Head of caudate nucleus (tissue), 42 donors: Measurements from ENCODE around the gene NPBWR2.
"Not testable (repeated sequence)": the region's sequence is repeated elsewhere in the genome, so short reads cannot be mapped to it uniquely, and the experiment has no call there.

ENCODE experiments used
- DNase-seq, 42 donors: peaks; one replicate each; pipeline versions ENCODE4 v3.0.0 to v3.0.0-alpha.2; 2020 to 2021; ENCODE audit warnings: mixed read lengths in 7 of 42
- intact Hi-C: fragments of 100-400 bp; cut with DNase I; formaldehyde crosslinking; loops from one replicate; pipeline ENCODE4 v1.15.0; 2022

The NPBWR2 gene

GRCh38 chr20:64096535-64096934 lies 10.8 kb downstream of the NPBWR2 start:
- DNase-seq: no peak
- intact Hi-C loops: no loop called here

- intact Hi-C loops: no loop called here
- no peak for DNase-seq
These were observed 11.4 kb downstream of the NPBWR2 start for GRCh38 chr20:64095927-64096326.

- intact Hi-C loops: no loop called here
- no peak for DNase-seq
These were observed 11.9 kb downstream of the NPBWR2 start for GRCh38 chr20:64095455-64095854.

- intact Hi-C loops: no loop called here
- DNase-seq: peak in 1 of 42 donors; percentile 0
These were observed 14.3 kb downstream of the NPBWR2 start for GRCh38 chr20:64093013-64093503.

GRCh38 chr20:64092258-64093012 lies 14.9 kb downstream of the NPBWR2 start:
- intact Hi-C loops: no loop called here
- DNase-seq: peak in 10 of 42 donors; percentile 35 to 66 (median 54)

- intact Hi-C loops: no loop called here
These were observed 15.6 kb downstream of the NPBWR2 start for GRCh38 chr20:64091770-64092169.

DNA sequence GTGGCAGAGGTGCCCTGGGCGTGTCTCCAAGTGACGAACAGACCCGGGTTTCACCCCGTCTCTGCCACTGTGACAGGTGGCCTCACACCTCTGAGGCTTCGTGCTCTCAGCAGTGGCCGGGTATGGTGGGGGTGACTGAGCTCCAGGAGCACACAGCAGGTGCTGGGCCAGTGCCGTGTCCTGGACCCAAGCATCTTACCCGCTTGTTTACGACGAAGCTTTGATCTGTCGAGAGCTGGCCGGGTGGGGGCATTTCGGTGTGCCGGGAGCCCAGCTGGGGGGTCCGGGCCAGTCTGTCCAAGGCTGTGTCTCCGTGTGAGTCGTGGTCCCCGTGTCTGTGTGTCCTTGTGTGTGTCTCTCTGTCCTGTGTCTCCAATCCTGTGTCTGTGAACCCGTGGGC lies 16.0 kb downstream of the NPBWR2 start:
- no peak for DNase-seq
- intact Hi-C loops: no loop called here

More at GRCh38 chr20:64091770-64092169, 15.6 kb downstream of the NPBWR2 start:
- peak in 26 of 42 donors; percentile 34 to 82 (median 63) for DNase-seq

- intact Hi-C loops: no loop called here
- DNase-seq: peak in 39 of 42 donors; percentile 51 to 90 (median 70)
These were observed 17.2 kb downstream of the NPBWR2 start for GRCh38 chr20:64090165-64090564.

DNA sequence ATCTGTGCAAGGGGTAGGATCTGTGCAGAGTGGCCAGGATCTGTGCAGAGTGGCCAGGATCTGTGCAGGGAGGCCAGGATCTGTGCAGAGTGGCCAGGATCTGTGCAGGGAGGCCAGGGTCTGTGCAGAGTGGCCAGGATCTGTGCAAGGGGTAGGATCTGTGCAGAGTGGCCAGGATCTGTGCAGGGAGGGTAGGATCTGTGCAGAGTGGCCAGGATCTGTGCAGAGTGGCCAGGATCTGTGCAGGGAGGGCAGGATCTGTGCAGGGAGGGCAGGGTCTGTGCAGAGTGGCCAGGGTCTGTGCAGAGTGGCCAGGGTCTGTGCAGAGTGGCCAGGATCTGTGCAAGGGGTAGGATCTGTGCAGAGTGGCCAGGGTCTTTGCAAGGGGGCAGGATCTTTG lies 18.8 kb downstream of the NPBWR2 start:
- DNase-seq, intact Hi-C loops: not testable (repeated sequence)

DNA sequence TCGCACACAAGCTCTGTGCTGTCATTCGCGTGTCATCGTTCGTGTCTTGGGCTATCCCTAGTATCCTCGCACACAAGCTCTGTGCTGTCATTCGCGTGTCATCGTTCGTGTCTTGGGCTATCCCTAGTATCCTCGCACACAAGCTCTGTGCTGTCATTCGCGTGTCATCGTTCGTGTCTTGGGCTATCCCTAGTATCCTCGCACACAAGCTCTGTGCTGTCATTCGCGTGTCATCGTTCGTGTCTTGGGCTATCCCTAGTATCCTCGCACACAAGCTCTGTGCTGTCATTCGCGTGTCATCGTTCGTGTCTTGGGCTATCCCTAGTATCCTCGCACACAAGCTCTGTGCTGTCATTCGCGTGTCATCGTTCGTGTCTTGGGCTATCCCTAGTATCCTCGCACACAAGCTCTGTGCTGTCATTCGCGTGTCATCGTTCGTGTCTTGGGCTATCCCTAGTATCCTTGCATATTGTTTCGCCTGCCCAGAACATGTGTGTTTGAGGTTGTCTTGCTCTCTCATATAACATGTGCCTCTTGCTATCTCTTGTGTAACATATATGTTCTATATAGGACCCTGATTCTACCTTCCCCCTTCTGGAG lies 20.0 kb downstream of the NPBWR2 start:
- intact Hi-C loops, DNase-seq: not testable (repeated sequence)

- intact Hi-C loops: no loop called here
- no peak for DNase-seq
These were observed 20.6 kb downstream of the NPBWR2 start for GRCh38 chr20:64086801-64087200.

DNA sequence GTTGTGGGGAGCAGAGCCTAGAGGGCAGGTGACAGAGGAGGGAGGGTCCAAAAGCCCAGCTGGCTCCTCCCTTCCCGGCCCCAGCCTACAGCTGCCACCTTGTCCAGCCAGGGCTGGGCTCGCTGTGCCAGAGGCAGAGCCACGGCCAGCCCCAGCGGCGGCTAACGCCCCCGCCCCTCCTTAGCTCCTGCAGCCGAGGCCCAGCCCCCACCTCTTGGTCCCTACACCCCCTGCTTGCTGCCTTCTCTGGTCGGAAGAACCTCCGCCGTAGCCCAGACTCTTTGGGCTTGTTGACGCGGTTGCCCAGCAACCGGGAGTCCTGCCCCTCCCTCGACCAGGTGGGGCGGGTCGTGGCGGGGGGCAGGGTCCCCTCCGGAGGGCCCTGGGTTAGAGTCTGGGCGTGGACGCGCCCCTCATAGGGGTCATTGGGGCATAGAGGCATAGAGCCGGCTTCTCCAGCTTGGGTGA lies 22.6 kb downstream of the NPBWR2 start:
- DNase-seq: no peak
- intact Hi-C loops: no loop called here

DNA sequence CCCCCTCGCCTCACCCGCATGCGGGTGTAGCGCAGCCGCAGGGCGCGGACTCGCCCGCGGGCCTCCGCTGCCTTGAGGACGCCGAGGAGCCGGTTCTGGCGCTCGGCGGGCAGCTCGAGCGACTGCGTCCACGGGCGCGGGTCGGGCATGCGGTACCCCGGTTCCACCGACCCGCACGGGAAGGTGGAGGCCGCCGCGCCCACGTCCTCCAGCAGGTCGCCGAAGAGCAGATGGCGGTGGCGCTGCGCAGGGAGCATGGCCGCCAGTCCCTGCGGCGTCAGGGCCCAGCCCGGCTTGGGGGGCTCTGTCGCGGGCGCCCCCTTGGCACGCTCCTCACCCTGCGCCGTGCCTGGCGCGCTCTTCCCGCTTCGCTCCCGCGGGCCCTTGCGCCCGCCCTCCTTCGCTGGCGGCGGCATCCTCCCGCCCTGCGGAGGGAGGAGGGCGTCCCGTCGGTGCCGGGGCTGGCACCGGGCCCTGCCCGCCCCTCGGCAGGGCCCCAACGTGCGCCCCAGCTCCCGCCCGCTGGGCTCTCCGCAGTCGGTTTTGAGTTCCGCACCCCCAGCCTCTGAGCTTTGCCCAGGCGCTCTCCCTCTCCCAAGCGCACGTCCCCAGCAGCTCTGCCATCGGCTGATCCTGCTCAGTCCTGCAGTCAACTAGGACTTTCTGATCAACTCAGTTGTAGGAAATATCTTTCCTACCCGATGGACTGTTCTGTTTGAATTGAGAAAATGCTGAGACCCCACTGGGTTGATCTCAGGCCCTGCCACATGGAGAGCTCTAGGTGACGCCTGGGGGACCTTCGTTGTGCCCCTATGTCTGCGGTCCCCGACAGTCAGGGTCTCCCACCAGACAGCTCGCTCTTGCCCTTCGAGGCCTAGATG lies 23.3 kb downstream of the NPBWR2 start, which contains the start of gene LKAAEAR1:
Gene LKAAEAR1, minus strand, starts transcription at position 595 of the 881 bp plus-strand sequence. Its CDS starts 179 bp downstream, at position 416.
- DNase-seq: peak in 1 of 42 donors; percentile 42
- intact Hi-C loops: no loop called here

DNA sequence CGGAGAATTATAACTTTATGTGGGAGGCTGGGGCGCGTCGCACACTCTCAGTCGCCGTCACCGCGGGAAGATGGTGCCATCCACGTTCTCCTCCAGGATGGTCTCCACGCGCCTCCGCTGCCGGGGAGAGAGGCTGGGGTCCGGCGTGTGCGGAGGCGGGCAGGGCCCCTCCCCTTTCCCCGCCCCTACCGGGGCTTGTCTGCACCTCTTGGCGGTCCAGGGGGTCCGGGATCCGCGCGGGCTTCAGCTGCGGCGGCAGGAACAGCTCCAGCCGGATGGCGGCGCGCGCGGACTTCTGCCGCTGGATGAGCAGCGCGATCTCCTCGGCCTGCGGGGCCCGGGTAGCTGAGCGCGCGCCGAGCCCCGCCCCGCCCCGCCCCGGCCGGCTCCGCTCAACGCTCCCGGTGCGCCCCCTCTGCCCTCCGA lies 24.0 kb downstream of the NPBWR2 start:
- intact Hi-C loops: no loop called here
- peak; percentile 32 to 93 (median 82) for DNase-seq

DNA sequence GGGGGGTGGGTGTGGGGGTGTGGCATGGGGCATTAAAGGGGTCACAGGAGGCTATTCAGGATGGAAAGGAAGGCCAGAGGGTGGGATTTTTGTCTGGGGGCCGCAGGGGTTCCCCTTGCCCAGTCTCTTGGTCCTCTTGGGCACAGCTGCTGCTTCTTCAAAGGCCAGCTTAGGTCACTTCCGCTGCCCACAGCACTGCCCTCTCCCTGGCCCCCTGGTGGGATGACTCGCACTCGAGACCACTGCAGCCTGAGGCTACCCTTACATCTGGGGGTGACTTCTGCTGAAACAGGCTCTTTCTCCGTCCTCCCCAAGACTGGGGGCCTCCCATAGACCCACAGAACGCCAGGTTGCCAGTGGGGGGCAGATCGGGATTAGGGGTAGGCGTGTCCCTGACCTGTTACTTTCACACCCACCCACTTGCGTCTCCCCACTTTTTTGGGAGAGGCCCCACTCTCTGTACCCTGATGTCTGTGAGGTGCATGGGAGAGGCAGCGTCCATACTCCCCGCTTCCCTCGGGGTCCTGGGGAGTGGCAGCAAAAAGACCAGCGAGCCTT lies 24.5 kb downstream of the NPBWR2 start:
- intact Hi-C loops: no loop called here
- DNase-seq: no peak

DNA sequence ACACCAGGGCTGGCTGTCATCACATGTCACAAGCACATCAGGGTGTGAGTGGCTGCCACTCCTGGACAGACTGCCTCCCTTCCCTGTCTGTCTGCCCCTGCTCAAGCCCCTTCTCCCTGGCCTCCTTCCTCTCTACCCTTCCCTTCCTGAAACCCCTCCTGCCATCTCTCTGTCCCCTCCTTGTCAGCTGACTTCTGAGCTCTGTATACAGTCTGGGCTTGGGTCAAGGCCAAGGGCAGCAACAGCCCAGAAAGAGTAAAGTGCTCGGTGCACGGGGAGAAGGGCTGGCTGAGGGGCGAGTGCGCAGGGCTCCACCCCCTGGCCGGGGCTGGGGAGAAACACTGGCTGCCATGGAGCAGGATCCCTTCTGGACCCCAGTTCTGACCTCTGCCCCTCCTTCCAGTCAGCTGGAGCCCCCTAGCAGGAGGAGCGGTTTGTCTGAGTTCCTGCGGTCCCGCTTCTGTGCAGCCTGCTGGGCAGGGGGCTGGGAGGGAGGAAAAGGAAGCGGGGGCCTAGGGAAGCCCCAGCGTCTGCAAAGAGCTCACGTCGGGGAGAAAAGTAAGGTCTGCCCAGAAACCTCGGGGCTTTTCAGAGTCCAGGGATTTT lies 25.1 kb downstream of the NPBWR2 start:
- no peak for DNase-seq
- intact Hi-C loops: no loop called here

- intact Hi-C loops: no loop called here
- no peak for DNase-seq
These were observed 25.8 kb downstream of the NPBWR2 start for GRCh38 chr20:64081624-64081964.

- no peak for DNase-seq
These were observed 26.3 kb downstream of the NPBWR2 start for GRCh38 chr20:64080813-64081623.

More at GRCh38 chr20:64080813-64081623, 26.3 kb downstream of the NPBWR2 start:
- intact Hi-C loops: no loop called here
